Cardiac septum (tissue), 1 donor: ENCODE measurements around the gene RBM11. TPM values are rescaled to one million over a fixed set of nuclear protein-coding genes. Genes with fewer than 3 reads are reported as not detected.
"Not testable (repeated sequence)": the region's sequence is repeated elsewhere in the genome, so short reads cannot be mapped to it uniquely, and the experiment has no call there.

Experiments used
- DNase-seq: peaks from one replicate; pipeline ENCODE4 v3.0.0-alpha.2; 2020; ENCODE audit warnings: low spot score
- intact Hi-C: fragments of 100-400 bp; cut with DNase I; formaldehyde crosslinking; loops from one replicate; pipeline ENCODE4 v1.14.0; 2022
- long read RNA-seq: library from polyadenylated mRNA; unstranded; transcript quantifications from one replicate; pipeline ENCODE4 v2.0.0, GENCODE V29; 2021
- total RNA-seq: library from RNA; stranded (reverse); fragmentation: NEBNext Ultra II Directional; extraction: Animal tissue kit (Norgen Biotek cat#: 25700); gene quantifications from one replicate; pipeline ENCODE4 v1.2.1, GENCODE V29; 2021
- donor health status: DM: no; HTN: no; CAD: no.

RBM11 gene, protein sequence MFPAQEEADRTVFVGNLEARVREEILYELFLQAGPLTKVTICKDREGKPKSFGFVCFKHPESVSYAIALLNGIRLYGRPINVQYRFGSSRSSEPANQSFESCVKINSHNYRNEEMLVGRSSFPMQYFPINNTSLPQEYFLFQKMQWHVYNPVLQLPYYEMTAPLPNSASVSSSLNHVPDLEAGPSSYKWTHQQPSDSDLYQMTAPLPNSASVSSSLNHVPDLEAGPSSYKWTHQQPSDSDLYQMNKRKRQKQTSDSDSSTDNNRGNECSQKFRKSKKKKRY
- total RNA-seq: 0.57 TPM
- long read RNA-seq: 0 reads

DNA sequence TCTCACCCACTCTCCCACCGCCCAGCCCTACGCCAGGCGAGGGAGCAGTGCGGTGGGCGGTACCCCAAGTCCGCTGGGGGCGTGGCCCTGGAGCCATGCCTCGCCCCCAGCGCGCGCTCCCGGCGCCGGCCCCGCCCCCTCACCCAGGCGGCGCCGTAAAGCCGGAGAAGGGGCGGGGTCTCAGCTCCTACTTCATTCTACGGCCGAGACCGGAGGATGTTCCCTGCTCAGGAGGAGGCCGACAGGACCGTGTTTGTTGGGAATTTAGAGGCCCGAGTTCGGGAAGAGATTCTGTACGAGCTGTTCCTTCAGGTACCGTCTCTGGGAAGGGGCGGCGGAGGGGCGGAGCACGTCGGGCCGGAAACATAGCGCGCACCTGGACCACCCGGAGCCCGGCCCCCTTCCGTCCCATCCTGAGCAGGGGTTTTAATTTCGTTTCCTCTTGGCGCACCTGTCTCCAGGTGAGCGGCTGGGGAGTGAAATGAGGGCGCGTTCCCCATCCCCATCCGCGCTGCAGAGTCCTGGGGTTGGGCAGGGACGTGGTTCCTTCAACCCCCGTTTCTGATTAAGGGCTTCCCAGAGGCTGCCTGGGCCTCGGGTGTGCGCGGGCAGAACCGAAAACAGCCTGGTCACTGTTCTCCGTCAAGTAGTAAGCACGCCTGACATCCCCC, at the start of gene RBM11:
TSS of gene RBM11 (plus strand) at position 187 of the 671 bp plus-strand sequence. CDS start at position 217, 30 bp downstream.
- peak; percentile 81 for DNase-seq
- intact Hi-C loops: no loop called here

DNA sequence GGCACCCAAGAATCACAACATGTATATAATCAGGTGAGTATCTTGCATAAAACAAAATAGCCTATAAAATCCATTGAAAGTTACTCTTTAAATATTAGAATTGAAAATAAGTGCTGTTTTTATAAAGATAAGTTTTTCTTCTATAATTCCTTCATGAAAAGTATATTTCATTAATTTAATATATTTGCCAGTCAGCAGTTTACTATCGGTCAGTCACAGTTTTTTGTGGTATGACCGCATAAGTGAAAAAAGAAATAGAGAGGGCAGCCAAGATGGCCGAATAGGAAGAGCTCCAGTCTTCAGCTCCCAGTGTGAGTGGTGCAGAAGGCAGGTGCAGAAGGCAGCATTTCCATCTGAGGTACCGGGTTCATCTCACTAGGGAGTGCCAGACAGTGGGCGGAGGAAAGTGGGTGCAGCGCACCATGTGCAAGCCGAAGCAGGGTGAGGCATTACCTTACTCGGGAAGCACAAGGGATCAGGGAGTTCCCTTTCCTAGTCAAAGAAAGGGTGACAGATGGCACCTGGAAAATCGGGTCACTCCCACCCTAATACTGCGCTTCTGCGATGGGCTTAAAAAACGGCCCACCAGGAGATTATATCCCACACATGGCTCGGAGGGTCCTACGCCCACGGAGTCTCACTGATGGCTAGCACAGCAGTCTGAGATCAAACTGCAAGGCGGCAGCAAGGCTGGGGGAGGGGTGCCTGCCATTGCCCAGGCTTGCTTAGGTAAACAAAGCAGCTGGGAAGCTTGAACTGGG, 49.3 kb upstream of the RBM11 start:
- DNase-seq, intact Hi-C loops: not testable (repeated sequence)

DNA sequence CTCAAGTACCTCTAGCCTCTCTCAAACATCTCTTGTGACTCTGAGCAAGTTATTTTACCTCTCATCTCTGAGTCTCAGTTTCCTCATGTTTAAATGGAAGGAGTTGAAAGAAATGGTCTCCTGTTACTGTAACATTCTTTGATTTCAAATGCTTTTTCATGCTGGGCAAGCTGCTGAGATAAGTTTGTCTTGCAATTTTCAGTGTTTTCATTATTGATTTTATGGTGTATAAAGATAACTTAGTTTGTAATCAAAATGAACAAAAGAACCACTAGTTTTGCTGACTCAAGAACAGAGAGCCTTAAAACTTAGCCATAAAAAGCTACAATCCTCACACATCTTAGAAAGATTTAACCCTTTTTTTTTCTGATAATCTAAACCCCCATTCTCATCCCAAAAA, 9.7 kb upstream of the RBM11 start:
- intact Hi-C loops: no loop called here
- no peak for DNase-seq

DNA sequence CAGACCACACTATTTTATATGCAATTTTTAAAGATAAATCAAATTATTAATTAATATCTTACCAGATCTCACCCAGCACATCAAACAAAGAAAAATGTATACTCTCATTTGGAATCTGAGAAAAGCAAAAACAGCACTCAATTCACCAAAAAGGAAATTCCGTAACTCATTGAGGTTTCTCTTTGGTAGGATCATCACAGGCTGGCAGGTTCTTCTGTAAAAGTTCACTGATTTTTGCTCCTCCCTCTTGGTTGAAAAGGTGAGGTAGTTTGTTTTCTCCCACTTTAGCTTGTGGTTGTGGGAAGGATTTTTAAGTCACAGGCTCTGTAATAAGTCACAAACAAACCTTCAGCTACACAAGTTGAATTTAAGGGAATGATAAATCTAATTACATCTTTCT, 5.2 kb upstream of the RBM11 start, which contains the start of gene LIPI:
TSS of gene LIPI (minus strand) at position 218 of the 400 bp plus-strand sequence. CDS start at position 108, 110 bp downstream.
- intact Hi-C loops: no loop called here
- no peak for DNase-seq

DNA sequence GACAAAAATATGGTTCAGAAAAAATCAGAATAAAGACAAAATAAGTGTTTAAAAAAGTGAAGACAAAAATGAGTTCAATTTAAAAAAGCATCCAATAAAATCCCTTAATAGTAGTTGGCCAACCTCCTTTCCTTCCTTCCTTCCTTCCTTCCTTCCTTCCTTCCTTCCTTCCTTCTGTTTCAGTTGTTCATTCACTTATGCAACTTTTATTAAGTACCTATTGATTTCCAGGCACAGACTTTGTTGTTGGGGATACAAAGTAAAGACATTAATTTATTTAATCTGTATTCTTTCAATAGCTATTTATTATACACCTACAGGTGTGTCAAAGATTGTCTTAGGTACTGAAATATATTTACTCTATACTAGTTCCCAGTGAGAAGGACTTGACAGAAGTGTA, 2.8 kb upstream of the RBM11 start:
- intact Hi-C loops: no loop called here
- no peak for DNase-seq

DNA sequence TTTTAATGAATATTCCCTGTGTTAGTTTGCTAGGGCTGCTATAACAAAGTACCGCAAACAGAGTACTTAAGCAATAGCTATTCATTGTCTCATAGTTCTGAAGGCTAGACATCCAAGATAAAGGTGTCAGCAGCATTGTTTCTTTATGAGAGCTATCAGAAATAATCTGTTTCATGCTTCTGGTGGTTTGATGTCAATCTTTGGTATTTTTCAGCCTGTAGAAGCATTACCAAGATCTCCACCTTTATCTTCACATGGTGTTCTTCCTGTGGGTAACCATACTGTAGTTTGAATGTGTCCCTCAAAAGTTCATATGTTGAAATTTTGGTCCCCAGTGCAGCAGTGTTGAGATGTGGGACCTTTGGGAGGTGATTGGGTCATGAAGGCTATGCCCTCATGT, 7.4 kb downstream of the RBM11 start:
- intact Hi-C loops: no loop called here

DNA sequence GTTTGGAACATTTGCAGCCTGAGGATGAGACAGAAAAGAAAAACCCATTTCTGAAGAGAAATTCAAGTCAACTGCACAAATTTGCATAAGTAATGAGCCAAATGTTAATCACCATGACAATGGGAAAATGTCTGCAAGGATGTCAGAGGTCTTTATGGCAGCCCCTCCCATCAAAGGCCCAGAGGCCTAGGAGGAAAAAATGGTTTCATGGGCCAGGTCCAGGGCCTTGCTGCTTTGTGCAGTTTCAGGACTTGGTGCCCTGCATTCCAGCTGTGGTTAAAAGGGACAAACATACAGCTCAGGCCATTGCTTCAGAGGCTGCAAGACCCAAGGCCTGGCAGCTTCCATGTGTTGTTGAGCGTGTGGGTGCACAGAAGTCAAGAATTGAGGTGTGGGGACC, 13.4 kb downstream of the RBM11 start:
- intact Hi-C loops: no loop called here
- DNase-seq: no peak

More for the DNA sequence above, 7.4 kb downstream of the RBM11 start:
- no peak for DNase-seq

DNA sequence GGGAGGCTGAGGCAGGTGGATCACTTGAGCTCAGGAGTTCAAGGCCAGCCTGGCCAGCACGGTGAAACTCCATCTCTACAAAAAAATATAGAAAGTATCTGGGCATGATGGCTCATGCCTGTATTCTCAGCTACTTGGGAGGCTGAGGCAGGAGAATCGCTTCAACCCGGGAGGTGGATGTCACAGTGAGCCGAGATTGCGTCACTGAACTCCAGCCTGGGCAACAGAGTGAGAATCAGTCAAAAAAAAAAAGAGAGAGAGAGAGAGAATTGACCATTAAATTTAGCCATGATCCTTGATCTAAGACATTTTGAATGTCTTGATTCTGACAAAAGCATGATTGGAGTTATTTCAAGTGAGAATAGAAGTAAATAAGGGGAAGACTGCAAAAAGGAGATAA, 19.1 kb downstream of the RBM11 start:
- intact Hi-C loops: no loop called here

DNA sequence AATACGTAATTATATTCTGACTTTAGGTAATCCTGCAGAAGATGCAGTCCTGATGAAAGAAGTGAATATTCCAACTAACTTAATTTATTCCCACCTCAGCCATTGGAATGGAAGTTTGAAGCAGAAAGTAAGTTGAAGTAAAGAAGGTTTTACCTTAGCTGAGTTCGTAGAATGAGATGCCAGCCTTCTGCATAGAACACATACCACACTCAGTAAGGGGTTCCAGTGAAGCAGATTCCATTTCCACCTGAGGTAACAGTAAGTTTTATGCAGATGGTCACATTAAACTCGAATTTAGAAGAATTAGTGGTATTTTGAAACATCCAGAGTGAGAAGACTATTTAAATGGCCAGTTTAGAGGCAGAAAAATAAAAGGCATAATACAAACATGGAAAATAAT, 20.2 kb downstream of the RBM11 start:
- DNase-seq: no peak
- intact Hi-C loops: no loop called here

More for the DNA sequence above, 19.1 kb downstream of the RBM11 start:
- DNase-seq: no peak

DNA sequence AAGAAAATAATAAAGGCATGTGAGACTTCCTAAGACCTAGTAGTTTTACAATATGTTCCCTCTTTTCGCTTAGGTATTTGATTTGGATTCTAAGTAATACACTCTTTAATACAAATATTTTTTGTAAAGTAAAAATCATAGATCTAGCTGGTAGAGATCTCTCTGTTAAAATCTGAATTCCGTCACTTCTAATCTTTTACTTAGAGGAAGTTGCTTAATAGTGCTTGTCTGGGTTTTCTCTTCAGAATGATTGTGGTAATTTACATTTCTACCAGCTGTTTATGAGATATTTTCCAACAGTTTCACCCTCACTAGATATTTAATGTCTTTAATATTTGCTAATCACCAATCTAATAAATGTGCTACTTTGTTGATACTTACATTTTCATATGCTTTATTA, 23.3 kb downstream of the RBM11 start:
- intact Hi-C loops: no loop called here
- DNase-seq: no peak

DNA sequence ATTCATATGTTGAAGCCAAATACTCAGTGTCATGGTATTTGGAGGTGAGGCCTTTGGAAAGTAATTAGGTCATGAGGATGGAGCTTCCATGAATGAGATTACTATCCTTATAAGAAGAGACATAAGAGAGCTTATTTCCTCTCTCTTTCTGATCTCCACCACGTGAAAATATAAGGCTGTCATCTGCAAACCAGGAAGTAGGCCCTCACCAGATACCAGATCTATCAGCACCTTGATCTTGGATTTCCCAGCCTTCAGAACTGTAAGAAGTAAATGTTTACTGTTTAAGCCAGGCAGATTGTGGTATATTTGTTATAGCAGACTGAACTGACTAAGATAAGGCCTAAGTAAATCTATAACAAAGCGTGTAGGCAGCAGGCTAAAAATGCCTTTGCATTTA, 25.3 kb downstream of the RBM11 start:
- intact Hi-C loops: no loop called here
- DNase-seq: no peak

DNA sequence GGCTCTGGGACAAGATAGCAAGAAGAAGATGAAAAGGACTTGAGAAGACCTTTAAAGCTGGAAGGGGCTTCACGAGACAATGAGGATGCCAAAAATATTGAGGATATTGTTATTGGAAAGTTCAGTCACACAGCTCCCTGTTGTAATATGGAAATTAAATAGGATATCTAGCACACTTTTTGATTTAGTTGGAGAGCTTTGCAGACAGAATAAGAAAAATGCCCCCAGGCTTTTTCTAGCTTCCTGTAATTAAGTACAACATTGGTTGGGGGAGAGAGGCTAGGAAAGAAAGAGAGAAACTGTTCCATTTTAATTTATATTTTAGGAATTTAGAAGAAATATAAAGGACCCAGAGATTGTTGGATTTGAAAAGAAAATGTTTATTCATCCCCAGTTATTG, 27.5 kb downstream of the RBM11 start:
- intact Hi-C loops: no loop called here
- no peak for DNase-seq

DNA sequence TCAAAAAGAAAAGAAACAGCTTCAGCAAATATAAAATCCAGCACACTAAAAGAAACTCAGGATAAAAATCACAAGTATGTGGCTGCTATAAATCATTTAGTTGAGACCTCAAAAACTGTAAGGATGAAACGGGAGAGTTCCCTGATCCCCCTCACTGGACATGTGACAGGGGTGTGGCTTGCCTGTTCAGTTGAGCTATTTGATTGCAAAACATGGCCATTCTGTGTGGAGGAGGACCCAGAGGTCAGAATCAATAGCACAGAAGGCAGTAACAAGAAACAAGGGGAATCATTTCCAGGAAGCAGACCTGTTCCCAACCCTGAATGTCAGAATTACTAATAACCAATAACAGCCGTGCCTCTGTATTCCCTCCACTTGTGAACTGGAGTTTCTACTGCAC, 27.9 kb downstream of the RBM11 start:
- no peak for DNase-seq
- intact Hi-C loops: no loop called here

DNA sequence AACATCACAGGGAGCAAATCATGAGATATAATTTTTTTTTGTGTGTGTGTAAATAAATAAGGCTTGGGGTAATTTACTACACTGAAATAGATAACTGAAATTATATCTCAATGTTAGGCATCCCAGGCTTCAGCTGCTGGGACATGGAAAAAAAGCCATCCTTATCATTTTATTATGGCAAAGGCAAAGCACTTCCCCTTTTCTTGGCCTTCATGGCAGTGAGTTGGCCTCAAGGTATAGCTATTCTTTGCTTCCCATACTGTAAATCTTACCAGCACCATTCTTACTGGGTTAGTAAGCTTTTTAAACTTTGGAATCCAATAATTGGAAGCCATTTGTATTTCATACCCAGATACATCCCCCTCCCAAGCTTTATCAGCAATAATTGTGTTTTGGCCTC, 29.0 kb downstream of the RBM11 start:
- no peak for DNase-seq

DNA sequence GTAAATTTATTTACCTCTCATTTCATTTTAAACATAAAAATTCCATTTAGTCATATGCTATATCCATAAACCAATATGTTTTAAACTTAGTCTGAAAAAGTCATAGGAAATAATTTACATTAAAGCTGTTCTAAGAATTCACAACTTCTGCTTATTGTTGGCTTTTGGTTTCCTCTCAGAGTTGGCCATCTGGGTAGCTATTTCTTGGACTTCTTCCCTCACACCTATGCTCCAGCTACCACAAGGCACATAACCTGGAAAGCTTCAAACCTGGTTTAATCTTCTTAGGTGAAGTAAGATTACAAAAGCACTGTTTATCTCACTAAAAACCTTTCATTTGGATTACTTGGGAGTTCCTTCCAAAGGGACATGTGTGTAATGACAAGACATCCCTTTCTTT, 29.8 kb downstream of the RBM11 start:
- no peak for DNase-seq
- intact Hi-C loops: no loop called here

More for the DNA sequence above, 29.0 kb downstream of the RBM11 start:
- intact Hi-C loops: no loop called here

DNA sequence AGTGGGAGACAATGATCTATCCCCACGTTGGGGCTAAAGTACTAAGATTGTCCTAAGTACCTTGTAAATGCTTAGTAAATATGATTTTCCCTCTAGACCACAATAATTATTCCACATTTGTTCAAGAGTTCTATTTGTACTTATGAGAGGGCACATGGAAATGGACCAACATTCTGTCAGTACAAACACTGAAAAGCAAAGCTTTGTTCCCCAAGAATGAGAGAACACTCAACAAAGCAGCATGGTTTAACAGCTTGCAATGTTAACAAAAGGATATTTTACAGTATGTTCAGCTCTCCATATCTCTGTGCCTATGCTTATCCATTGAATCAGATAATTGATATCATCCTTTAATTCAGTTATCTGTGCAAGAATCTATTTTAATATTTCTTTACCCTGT, 35.4 kb downstream of the RBM11 start:
- no peak for DNase-seq
- intact Hi-C loops: loop anchor here (10.0 kb wide), 2 partner anchors 613 to 1343 kb away; no protein-coding TSS in a partner anchor

DNA sequence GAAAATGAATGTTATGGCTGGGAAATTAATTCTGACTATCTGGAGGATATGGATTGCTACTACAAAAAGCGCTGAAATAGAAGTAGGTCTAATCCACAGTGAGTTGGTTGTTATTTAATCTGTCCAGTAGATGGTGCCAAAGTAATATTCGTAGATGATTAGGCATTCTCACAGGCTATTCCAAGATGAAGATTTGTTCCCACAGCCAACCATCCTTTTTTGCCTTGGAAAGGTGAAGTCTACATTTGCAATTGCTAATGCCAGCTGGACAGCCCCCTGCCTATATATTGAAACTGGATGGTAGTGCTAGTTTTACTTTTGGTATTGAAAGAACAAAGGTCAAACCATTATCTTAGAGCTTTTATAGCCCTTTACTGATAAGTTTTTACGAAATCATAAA, 43.8 kb downstream of the RBM11 start:
- no peak for DNase-seq
- intact Hi-C loops: loop anchor here (10.0 kb wide), 2 partner anchors 605 to 1335 kb away; no protein-coding TSS in a partner anchor

DNA sequence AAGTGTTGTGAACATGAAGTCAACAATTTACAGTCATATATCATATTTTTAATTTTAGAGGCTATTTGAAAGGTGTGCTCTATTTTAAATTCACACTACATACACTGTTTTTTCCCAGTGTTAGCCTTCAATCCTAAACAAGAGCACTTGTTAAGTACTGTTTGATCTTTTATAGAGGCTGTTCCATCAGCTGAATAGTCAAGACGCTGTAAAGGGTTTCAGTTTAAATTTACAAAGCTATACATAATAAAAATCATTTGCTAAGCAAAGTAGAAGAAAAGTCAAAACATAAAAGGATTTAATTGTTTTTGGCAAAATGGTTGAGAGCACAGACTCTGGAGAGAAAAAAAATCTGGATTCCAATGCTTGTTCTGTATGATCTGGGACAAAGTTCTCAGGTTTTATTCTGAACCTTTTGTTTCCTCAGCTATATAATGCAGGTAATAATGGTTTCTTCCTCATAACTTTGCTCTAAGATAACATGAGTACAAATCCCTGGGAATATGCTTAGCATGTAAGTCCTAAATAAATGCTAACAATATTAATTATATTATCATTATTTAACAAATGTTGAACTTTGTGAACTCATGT, 44.3 kb downstream of the RBM11 start:
- DNase-seq: no peak
- intact Hi-C loops: no loop called here

DNA sequence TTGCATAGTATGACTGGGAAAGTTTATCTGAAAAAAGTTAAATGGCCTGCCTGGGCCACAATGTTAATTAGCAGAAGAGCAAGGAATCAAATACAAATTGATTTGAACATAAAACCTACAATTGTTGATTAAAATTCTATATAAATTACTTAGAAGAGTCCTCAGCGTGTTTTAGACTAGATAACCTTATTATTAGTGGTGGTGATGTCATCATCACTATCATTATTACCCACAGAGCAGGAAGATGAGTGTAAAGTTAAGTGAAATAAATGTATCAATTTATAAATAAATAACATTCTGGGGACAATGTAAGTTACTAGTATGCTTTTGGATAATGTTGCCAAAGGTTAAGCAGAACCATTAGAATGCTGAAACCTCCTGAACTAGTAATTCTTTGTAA, 46.1 kb downstream of the RBM11 start:
- no peak for DNase-seq
- intact Hi-C loops: no loop called here

DNA sequence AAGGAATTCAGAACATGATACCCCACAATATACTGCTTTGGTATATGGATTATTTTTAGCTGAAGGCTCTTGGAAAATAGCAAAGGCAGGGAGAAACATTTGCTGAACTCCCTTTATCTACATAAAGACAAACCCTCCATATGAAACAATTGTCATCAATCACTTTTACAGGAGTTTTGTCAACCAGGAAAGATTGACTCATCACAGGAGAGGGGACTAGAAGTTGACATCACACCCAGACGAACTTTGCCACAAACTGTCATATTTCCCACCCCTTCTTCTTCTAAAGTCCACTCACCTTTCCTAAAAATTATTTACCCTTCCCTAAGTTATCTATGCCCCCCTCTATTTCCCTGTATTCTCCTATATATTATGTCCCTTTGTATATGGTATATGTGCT, 47.9 kb downstream of the RBM11 start:
- DNase-seq: no peak
- intact Hi-C loops: no loop called here
